ENCODE data around the gene SLC38A6.

Gene SLC38A6

DNA sequence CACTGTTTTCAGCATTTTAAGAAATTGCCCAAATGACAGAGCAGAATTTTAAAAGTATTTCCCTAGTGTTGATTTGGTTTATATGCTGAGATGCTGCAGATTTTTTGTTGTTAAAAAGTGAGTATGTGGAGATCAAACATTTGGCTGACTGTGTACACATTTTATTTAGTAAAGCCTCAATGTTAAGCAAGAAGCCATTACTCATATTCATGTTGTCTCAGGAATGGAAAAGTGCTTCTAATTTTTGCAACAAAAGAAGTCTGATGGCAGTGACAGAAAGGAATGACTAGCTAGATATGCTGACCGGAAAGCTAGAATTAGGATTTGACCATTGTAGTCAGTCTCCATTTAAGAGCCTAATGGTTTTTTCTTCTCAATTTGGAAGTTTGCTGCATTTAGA lies 22.5 kb downstream of the SLC38A6 start:
- FAIRE-seq = no peak
- DNase-seq (ENCODE audit: insufficient read length, low spot score) = no peak
- no peak for TF ChIP-seq POLR2A (IDR thresholded peaks at IDR 0.05; ENCODE audit: low read depth, low read length)

DNA sequence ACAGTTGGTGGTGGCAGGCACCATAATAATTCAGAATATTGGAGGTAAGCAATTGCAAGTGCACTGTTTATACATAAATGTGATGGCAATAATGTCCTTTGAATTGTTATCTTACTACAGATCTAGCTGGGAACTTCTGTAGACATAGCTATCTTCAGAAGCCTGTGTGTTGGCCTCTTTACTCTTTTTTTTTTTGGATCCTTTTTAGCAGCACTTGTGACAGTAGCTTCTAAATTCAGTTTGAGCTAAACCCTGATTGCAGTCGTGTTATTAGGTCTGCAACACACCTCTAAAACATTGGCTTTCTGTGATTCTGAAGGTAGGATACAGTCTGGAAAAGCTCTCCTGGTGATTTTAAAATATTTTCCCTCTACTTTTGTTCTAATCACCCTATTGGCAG lies 38.5 kb downstream of the SLC38A6 start:
- no peak for FAIRE-seq
- DNase-seq (ENCODE audit: insufficient read length, low spot score) = no peak
- TF ChIP-seq POLR2A (IDR thresholded peaks at IDR 0.05; ENCODE audit: low read depth, low read length) = no peak

DNA sequence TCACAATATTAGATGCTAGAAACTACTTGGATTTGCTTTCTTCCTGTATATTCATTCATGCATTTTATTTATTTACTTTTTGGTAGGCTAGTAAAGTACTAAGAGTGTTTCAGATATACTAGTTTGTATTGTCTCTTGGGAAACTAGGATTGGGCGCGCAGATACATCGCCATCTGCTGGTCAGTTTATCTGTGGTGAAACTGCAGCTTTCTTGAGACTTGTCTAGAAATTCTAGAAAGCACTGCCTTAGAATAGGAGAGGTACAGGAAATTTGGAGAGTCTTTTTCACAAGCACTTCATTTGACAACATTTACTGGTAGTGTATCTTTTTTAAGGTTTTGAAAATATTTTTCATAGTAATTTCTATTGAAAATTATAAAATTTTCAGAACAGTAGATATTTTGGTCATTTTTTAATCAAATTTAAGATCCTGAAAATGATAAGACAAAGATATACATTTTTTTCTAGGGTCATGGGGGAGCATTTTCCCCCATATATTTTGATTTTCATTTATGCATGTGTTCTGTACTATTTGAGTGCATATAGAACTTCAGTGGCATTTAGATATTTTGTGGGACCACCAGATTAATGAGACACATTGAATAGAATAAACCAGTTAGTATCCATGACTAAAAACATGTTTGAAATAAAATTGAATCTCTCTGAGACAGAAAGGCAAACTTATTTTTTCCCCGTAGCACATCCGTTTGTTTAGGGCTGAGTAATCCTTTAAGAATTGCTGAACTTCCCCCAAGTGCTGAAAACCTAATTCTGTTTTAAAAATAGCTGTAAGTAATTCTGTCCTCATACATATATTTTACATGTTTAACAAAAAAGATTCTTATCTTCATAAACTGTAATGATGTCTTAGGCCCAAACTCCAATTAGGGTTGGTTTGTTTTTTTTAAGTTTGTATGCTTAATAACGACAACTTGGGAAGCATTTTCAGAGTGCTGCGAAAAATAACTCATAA lies 44.5 kb downstream of the SLC38A6 start:
- FAIRE-seq (peak; percentile 86), DNase-seq (ENCODE audit: insufficient read length, low spot score) (peak; percentile 3)
- TF ChIP-seq POLR2A (IDR thresholded peaks at IDR 0.05; ENCODE audit: low read depth, low read length) = no peak

DNA sequence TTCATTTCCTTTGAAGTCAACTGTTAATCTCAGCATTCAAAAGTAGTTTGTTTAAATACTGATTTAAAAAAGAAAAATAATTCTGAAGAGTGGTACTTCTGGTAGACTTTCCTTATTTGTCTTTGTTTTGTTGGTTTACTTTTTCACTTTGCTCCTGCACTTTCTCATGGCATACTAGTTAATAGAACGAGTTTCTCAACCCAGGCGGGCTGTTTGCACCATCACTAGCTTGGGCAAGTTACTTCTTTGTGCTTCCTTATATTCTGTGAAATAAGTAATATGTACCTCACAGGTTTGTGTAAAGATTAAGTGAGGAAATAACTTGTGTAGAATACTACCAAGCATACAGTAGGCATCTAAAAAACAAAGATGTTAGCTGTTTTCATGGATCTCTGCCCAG lies 45.5 kb downstream of the SLC38A6 start:
- TF ChIP-seq POLR2A (IDR thresholded peaks at IDR 0.05; ENCODE audit: low read depth, low read length) = no peak
- DNase-seq (ENCODE audit: insufficient read length, low spot score) (no peak), FAIRE-seq (peak; percentile 87)

DNA sequence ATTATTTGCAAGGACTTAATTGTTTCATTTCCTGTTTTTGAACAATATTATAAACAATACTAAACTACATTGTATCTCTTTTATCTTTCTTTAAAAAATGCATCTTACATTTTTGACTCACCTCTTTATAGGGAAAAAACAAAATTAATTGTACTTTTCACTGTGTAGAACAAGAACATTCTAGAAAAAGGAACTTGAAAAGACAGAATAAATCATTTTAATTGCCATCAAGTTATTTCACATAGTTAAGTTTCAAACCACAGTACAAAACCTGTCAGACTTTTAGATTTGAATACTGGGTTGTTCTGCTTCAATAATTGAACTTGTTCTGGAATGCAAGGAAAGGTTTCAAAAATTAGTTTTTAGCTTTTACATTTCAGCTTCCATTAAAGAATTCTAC lies 50.0 kb downstream of the SLC38A6 start:
- FAIRE-seq (no peak), DNase-seq (ENCODE audit: insufficient read length, low spot score) (no peak)

DNA sequence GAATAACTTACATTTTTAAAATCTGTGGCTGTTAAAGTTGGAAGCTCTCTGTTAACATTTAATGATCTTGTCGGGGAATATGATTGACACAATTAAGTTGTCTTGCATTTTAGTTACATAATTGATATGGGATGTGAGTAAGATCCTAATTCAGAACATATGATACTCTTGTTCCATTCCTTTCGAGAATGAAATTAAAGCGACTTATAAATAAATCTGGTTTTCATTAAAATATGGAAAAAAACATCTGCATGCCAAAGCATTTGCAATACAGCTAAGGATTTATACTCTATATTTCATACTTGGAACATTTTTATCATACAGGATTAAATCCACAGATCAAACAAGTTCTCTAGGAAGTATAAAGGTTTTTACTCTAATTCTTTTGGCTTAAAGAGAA lies 52.0 kb downstream of the SLC38A6 start:
- no peak for FAIRE-seq

More for the DNA sequence above, 50.0 kb downstream of the SLC38A6 start:
- TF ChIP-seq POLR2A (IDR thresholded peaks at IDR 0.05; ENCODE audit: low read depth, low read length) = no peak

DNA sequence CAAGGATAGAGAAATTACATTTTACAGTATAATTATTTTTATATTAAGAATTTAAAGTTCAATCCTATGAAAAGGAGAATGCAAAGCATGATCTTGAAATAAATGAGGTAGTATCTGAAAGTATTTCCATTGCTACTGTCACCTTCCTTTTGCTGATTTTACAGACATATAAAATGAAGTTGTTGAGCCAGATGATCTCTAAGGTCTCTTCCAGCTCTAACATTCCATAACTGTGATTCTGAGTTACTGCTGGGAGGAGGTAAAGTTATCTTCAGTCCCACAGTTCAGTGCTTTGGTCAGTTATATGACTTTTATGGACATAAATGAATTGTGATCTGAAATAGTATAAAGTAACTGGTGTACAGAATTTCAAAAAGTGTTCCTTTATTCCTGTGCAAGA lies 52.8 kb downstream of the SLC38A6 start:
- no peak for FAIRE-seq
- DNase-seq (ENCODE audit: insufficient read length, low spot score) = no peak
- TF ChIP-seq POLR2A (IDR thresholded peaks at IDR 0.05; ENCODE audit: low read depth, low read length) = no peak

More for the DNA sequence above, 52.0 kb downstream of the SLC38A6 start:
- DNase-seq (ENCODE audit: insufficient read length, low spot score) = no peak
- TF ChIP-seq POLR2A (IDR thresholded peaks at IDR 0.05; ENCODE audit: low read depth, low read length) = no peak

DNA sequence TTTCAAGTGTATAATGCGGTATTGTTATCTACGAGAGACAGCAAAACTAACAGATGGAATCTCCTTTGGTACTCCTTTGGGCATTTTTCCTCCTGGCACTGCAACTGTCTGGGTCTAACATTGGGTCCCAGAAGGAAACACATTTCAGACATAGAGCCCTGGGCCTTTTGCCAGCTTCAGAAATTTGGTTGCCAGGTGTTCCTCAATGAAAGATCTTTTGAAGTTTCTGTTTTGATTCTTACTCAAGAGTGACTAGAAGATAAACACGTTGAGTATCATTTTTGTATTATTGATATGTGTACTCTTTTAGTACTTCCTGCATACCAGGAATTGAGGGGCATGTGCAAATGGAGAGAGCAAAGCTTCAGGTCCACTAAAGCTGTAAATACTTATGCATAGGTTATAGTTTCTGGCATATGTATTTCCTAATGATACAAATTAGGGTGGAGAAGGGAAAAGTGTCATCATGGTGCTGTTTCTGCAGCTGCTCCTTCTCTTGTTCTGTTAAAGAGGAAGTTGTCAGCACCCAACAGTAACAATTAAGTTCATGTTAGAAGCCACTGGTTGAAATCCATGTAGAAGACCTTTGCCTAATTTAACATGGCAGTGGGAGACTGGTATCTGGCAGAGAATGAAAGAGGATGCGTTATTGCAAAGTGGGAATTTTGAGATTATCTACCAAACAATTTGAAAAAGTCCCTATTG lies 53.5 kb downstream of the SLC38A6 start:
- DNase-seq (ENCODE audit: insufficient read length, low spot score) = no peak

DNA sequence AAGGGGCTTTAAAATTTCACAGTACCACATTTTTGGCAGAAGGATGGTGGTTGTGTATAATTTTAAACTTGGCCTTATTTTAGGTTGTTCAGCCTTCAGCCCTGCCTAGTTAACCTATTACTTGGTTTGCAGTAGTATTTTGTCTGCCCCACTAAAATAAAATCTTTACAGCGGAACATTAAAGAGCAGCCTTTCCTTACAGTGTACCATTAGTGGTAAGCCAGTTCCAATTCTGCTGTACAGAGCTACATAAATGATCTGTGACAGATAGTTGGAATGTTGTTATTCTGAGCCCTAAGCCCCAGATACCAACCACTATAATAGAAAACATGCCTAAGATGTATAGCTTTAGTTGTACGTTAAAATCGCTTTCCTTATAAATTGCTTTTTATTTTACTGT lies 56.2 kb downstream of the SLC38A6 start:
- TF ChIP-seq POLR2A (IDR thresholded peaks at IDR 0.05; ENCODE audit: low read depth, low read length) = no peak
- DNase-seq (ENCODE audit: insufficient read length, low spot score) (no peak), FAIRE-seq (no peak)

More for the DNA sequence above, 53.5 kb downstream of the SLC38A6 start:
- peak; percentile 61 for FAIRE-seq
- no peak for TF ChIP-seq POLR2A (IDR thresholded peaks at IDR 0.05; ENCODE audit: low read depth, low read length)

DNA sequence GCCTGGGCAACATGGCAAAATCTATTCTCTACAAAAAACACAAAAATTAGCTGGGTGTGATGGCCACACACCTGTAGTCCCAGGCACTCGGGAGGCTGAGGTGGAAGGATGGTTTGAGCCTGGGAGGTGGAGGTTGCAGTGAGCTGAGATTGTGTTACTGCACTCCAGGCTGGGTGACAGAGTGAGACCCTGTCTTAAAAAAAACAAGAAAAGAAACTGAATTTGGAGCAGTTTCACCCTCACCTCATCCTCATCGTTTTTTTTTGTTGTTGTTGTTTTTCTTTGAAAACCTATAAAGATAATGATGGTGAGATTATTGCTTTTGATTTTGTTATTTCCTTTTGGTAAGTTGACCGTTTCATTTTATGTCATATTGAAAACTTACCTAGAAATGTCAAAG lies 60.7 kb downstream of the SLC38A6 start:
- no peak for TF ChIP-seq POLR2A (IDR thresholded peaks at IDR 0.05; ENCODE audit: low read depth, low read length)
- DNase-seq (ENCODE audit: insufficient read length, low spot score) (no peak), FAIRE-seq (no peak)

DNA sequence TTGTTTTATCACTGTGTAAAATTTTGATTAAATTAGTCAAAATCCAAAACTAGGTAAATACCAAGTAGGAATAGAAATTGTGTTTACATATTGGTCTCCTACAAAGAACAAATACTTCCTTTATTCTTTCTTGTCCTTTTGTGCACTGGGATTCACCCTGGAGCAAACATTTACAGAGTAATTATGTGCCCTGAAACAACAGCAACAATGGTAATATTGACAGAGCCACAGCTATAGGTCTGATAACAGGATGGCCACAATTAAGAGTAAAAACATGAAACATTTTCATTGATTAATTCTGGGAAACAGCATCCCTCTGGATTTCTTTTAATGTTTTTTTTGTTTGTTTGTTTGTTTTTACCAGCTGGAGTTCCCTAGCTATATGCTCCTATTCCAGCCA lies 61.2 kb downstream of the SLC38A6 start:
- DNase-seq (ENCODE audit: insufficient read length, low spot score) = no peak
- TF ChIP-seq POLR2A (IDR thresholded peaks at IDR 0.05; ENCODE audit: low read depth, low read length) = no peak
- FAIRE-seq = no peak

DNA sequence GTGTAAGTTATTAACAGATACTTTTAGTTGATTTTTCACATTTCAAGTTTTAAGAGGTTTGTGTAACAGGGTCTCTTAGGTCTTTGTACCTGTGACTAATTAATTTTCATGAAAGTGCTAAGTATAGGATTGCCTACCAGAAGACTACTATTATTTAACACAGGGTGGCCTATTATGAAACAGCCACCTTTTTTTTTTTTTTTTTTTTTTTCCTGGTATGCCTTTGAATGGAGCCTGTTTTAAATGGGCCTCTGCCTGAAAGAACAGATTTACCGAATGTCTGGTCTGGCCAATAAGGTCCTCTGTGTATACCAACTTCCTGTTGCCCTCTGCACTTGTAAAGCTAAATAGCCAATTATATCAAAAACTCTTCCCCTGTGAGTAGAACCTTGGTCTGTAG lies 62.5 kb downstream of the SLC38A6 start:
- no peak for DNase-seq (ENCODE audit: insufficient read length, low spot score)
- no peak for FAIRE-seq
- TF ChIP-seq POLR2A (IDR thresholded peaks at IDR 0.05; ENCODE audit: low read depth, low read length) = no peak

DNA sequence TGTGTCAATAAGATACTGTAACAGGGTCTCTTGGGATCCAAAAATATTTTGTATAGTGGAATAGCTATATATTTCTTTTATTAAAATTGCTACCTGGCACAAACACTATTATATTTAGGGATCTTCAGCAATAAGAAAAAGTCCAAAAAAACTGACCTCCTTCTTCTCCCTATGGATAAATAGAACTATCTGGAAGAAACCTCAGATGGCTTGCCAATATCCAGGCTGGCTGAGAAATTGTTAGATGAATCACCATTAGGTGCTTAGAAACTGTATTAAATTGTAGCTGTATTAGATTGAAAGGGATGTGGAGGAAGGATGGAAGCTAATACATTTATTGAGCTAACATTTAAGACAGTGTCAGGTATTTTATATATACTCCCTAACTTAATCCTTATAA lies 66.0 kb downstream of the SLC38A6 start:
- DNase-seq (ENCODE audit: insufficient read length, low spot score) = no peak
- no peak for FAIRE-seq
- TF ChIP-seq POLR2A (IDR thresholded peaks at IDR 0.05; ENCODE audit: low read depth, low read length) = no peak

DNA sequence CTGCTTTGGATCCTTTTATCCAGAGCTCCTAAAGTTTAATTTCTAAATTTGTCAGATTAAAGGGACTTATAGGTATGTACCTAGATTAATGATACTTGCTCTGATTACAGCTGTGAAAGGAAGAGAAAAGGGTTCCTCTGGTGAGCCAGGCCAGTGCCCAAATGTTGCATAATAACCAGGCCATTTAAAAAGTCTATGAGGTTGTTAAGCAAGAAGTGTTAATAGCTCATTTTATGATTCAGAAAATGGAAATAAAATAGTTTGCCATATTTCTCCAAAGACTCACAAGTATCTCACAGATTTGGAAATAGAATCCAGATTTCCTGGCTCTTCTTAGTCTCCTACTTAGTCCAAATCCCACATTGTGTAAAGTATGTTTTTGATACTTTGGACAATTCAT lies 67.6 kb downstream of the SLC38A6 start:
- no peak for TF ChIP-seq POLR2A (IDR thresholded peaks at IDR 0.05; ENCODE audit: low read depth, low read length)
- DNase-seq (ENCODE audit: insufficient read length, low spot score) (no peak), FAIRE-seq (no peak)

DNA sequence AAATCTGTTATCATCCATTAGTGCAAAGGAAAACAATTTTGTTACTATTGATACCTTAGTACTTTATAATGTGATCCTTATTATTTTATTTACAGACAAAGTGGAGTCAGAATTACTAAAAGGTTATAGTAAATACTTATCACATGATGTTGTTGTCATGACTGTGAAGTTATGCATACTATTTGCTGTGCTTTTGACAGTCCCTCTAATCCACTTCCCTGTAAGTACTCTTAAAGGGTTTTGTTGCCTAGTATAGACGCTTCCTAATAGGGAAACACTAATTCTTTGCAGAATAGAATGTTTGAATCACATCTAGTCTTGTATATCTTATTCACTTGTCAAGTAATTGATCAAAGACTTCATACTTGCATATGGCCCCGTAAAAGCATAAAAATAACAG lies 69.4 kb downstream of the SLC38A6 start:
- no peak for FAIRE-seq
- no peak for TF ChIP-seq POLR2A (IDR thresholded peaks at IDR 0.05; ENCODE audit: low read depth, low read length)

More for the DNA sequence above, 69.4 kb downstream of the SLC38A6 start:
- DNase-seq (ENCODE audit: insufficient read length, low spot score) = no peak

All from H54 (cell line).